ENCODE data around the gene PGC. TPM values are rescaled to one million over a fixed set of nuclear protein-coding genes. Genes with fewer than 3 reads are reported as not detected.

The PGC gene
- total and polyA plus RNA-seq, 9 of the 15 experiments (the other 6 are each of a cell fraction or from before 2014, with no cell fraction given) = 0.17 to 0.40 TPM; not detected in 7

GRCh38 chr6:41774841-41775240, 27.6 kb upstream of the PGC start:
- WGBS (ENCODE audit: insufficient coverage, low coverage, missing lambda C conversion rate) = 23% methylated on average over 3 of the region's 3 CpGs
- TF ChIP-seq THAP7 (CRISPR knock-in tag; IDR thresholded peaks at IDR 0.05) (no peak), CBX5 (IDR thresholded peaks at IDR 0.05; ENCODE audit: borderline replicate concordance, low read depth) (no peak), ZNF232 (CRISPR knock-in tag; IDR thresholded peaks at IDR 0.05) (no peak)
- Histone ChIP-seq H3K9me3 (replicated peaks; ENCODE audit: control insufficient read depth, insufficient read depth, low read depth, low read length) (no peaks in the 10 kb centered on the region), H3K9ac (ENCODE audit: insufficient read depth in 1 of 2, low read depth in 2 of 2, low read length in 2 of 2) (no peak overlapping the region), H3K36me3 (ENCODE audit: control insufficient read depth, insufficient read depth, low read length) (peaks cover 22% of the 10 kb centered on the region; the same call in 2 of the 3 replicates), H3K4me1 (replicated peaks in 1 of 2; ENCODE audit: control insufficient read depth in 2 of 2, insufficient read depth in 2 of 2, low read length in 2 of 2) (peaks cover 0 to 18% of the 10 kb centered on the region in 2 experiments; a peak in 3 of 5 replicates), H2AFZ (ENCODE audit: low read depth, low read length) (no peak overlapping the region), H3K27me3 (ENCODE audit: control insufficient read depth in 2 of 2, insufficient read depth in 2 of 2, low read length in 2 of 2) (no peaks in the 10 kb centered on the region), H4K20me1 (replicated peaks; ENCODE audit: control insufficient read depth, insufficient read depth, low read length) (no peaks in the 10 kb centered on the region; the same call in 1 of the 2 replicates), H3K4me3 (no peak overlapping the region), H3K4me2 (ENCODE audit: insufficient read depth, low read length) (no peak overlapping the region), H3K79me2 (ENCODE audit: control insufficient read depth, insufficient read depth, low read length) (peaks cover 6% of the 10 kb centered on the region; the same call in 1 of the 3 replicates), H3K9me1 (ENCODE audit: control insufficient read depth, insufficient read depth, low read length) (no peaks in the 10 kb centered on the region), H3K27ac (ENCODE audit: extremely low read depth, low read depth, low read length) (no peak overlapping the region)
- FAIRE-seq (no peak), ATAC-seq (no peak), DNase-seq (ENCODE audit: extremely low read depth in 1 of 4, low spot score in 3 of 4) (no peak)
- intact Hi-C loops (cut with micrococcal nuclease) (loop anchor here (5.0 kb wide), 2 partner anchors 173 to 408 kb away; no protein-coding TSS in a partner anchor), in situ Hi-C loops (cut with MboI) (loop anchor here (5.0 kb wide), 1 partner anchor 38 kb away; the partner anchor contains the start of gene TFEB)
- BruUV-seq (replicated peaks) = no TSS peak
- ChIA-PET POLR2A (interaction anchor here (1.4 kb wide), 1 partner anchor 18 kb away, joined by 3 read pairs; no protein-coding TSS in a partner anchor), CTCF (ENCODE audit: low intra/inter-chr PET ratio) (interaction anchor here (0.6 to 4.3 kb wide), 4 partner anchors 40 to 407 kb away, joined by 3 to 30 read pairs (median 15); partner anchors contain the start of gene TFEB)
